Astrocyte of the spinal cord (primary cell): ENCODE results near the gene LRRC14B.
A peak's percentile ranks its signal among the peaks of the same experiment; 100 is the strongest.

Experiments used
- DNase-seq: peaks from one replicate; pipeline ENCODE4 v3.0.0; 2011; ENCODE audit warnings: low read depth, low spot score
- H3K4me3 ChIP-seq: 2 replicates; pipeline ENCODE4 v1.5.1; 2011; ENCODE audit warnings: low read depth, mild to moderate bottlenecking, low read length, moderate library complexity
- in situ Hi-C: cut with HindIII; loops from 2 replicates; pipeline ENCODE4 v1.10.0; 2017; ENCODE audit warnings: low sequenced_read_pairs
- TF ChIP-seq, protein P1 (sequence below): IDR thresholded peaks from 2 replicates; pipeline ENCODE4 v1.5.1; 2012; ENCODE audit warnings: low read depth, mild to moderate bottlenecking, low read length, inconsistent platforms

The LRRC14B gene

DNA sequence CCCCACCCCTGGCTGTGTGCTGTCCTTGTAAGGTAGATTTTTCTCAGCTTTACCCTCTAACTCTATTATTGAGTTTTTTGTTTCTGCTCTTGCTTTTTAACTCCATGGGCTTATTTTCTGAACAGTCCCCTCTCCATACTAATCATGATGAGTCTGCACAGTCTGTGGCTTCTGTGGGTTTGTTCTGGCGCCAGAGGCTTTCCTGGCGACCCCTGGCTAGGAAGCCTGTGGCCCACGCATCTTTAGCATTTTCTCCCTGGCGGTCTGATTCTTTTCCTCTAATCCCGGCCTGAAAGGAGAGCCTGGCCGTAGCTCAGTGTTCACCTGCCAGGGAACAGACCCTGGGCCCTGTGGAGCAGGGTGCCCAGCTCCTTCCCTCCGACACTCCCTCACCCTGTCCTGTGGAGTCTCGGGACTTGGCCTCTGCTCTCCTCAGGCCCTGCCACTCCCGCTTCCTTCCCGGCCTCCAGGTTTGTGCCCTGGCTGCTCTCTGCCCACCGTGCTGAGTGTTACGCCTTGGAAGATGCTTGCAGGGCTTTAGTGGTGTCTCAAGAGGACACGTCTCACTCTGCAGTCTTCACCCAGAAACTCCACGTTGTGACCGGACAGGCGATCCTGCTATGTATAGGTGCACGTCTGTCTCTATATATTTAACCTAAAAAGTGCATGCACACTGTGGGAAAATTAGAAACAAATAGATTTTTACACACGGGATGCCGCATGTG is 31.7 kb upstream of the LRRC14B start:
- H3K4me3 ChIP-seq: no peak overlapping the region
- DNase-seq: peak; percentile 92
- TF ChIP-seq, protein P1, sequence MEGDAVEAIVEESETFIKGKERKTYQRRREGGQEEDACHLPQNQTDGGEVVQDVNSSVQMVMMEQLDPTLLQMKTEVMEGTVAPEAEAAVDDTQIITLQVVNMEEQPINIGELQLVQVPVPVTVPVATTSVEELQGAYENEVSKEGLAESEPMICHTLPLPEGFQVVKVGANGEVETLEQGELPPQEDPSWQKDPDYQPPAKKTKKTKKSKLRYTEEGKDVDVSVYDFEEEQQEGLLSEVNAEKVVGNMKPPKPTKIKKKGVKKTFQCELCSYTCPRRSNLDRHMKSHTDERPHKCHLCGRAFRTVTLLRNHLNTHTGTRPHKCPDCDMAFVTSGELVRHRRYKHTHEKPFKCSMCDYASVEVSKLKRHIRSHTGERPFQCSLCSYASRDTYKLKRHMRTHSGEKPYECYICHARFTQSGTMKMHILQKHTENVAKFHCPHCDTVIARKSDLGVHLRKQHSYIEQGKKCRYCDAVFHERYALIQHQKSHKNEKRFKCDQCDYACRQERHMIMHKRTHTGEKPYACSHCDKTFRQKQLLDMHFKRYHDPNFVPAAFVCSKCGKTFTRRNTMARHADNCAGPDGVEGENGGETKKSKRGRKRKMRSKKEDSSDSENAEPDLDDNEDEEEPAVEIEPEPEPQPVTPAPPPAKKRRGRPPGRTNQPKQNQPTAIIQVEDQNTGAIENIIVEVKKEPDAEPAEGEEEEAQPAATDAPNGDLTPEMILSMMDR: no peak
- in situ Hi-C loops: no loop called here

DNA sequence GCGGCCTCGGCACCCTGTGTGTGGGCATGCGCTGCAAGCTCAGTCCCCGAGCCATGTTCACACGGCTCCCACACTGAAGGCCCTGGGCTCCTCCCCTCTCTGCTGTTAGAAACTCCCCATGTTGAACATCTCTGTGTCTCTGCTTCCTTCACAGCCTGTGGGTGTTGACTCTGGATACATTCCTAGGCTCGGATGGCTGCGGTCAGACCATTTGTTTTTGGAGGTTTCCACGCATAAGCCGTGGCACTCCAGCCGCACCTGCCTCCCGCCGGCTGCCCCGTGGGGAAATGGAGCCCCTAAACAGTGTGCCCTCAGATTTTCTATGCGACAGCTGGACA is 31.2 kb upstream of the LRRC14B start:
- in situ Hi-C loops: no loop called here
- DNase-seq: peak; percentile 88
- TF ChIP-seq, protein P1: no peak
- H3K4me3 ChIP-seq: no peak overlapping the region

DNA sequence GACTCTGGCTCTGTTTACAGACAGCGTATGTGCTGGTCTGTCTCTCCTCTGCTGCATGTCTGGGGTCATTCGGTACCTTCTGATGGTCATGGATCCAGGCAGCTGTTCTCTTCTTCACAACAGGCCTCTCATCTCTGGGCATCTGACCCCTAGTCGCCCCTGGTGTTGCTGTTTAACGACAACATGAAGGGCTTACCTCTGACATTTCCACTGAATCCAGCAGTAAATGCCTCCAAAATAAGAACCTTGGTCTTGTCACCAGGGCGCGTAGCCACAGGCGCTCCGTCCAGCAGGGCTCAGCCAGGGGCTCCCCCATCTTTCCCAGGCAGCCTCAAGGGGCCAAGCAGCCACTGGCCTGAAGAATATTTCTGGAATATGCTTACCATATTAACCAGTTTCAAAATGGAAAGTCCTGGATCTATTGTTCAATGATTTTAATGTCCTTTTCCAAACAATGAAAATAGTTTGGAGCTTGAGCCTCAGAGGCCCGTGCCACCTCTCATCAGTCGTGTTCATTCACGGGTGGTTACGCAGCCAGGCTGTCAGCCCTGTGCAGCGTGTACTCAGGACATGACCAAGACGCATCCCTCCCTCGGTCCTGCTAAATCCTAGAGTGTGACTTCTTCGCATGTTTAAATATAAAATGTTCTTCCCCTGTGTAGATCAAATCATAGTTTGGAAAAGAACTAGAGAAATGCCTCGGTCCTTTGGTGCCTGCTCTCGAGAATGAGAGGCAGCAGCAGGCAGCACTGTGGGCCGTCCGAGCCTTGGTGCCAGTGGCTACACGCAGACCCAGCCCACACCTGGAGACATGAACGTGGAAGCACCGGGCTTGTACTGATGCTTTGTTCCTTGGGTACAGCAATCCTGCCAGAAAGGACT is 30.1 kb upstream of the LRRC14B start:
- in situ Hi-C loops: no loop called here
- TF ChIP-seq, protein P1: no peak
- H3K4me3 ChIP-seq: no peak overlapping the region
- no peak for DNase-seq

DNA sequence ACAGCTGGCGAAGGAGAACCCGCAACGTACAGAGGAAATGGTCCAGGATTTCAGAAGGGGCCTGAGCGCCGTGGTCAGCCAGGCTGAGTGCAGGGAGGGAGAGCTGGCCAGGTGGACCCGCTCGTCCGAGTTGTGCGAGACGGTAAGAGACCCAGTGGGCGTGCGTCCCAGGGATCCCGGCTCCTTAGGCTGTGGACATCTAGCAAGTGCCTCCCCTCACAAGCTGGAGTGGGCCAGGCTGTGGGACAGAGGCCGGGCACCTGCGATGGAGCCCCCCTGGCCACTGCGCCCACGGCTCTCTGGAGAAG is 29.5 kb upstream of the LRRC14B start:
- H3K4me3 ChIP-seq: no peak overlapping the region
- in situ Hi-C loops: no loop called here
- TF ChIP-seq, protein P1: no peak
- no peak for DNase-seq

DNA sequence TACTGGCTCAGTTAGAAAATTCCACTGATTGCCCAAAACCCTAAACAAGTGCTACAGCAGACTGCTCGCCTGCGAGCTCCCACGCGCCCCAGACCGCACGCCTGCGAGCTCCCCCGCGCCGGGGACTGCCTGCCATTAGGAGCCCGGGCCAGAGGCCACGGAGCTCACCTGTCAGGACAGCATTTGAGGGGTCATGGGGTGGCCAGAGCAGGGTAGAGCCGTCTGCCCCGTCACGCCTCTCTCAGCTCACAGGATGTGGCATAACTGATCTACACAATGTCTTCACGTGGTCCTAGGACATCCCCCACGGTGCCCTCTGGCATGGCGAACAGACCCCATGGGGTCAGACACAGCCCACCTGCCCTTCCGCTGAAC is 29.1 kb upstream of the LRRC14B start:
- TF ChIP-seq, protein P1: no peak
- in situ Hi-C loops: no loop called here
- no peak for DNase-seq
- no peak overlapping the region for H3K4me3 ChIP-seq

DNA sequence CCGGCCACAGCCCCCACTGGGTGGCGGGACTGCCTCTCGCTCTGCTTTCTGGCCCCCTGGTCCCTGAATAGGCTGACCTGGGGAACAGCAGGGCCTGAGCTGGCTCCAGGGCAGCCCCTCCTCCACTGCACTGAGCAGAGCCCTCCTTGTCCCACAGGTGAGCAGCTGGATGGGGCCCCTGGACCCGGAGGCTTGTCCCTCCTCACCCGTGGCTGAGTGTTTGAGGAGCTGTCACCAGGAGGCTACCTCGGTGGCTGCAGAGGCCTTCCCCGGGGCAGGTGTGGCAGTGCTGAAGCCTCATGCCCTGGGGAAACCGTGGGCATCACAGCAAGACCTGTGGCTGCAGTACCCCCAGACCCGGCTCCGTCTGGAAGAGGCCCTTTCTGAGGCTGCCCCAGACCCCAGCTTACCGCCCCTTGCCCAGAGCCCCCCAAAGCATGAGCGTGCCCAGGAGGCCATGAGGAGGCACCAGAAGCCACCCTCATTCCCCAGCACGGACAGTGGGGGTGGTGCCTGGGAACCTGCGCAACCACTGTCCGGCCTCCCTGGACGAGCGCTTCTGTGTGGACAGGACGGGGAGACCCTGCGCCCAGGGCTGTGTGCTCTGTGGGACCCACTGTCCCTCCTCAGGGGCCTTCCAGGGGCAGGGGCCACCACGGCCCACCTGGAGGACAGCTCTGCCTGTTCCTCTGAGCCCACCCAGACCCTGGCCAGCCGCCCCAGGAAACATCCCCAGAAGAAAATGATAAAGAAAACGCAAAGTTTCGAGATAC is 28.5 kb upstream of the LRRC14B start:
- TF ChIP-seq, protein P1: no peak
- in situ Hi-C loops: no loop called here
- H3K4me3 ChIP-seq: no peak overlapping the region
- DNase-seq: no peak
